Peyer's patch (tissue), 4 donors: ENCODE results near the gene TADA2B. TPM values are rescaled to one million over a fixed set of nuclear protein-coding genes. Genes with fewer than 3 reads are reported as not detected.

ENCODE experiments used
- DNase-seq, 3 donors: peaks; one replicate each; pipeline ENCODE4 v3.0.0-alpha.2; 2017 to 2019
- H3K27ac ChIP-seq, 4 donors: fragments of 200-600 bp; sonication (generic); one replicate each; pipeline ENCODE4 v1.5.1; 2016 to 2019
- H3K27me3 ChIP-seq, 2 donors: fragments of 200-600 bp; sonication (generic); one replicate each; pipeline ENCODE4 v1.5.1; 2019
- H3K36me3 ChIP-seq, 3 donors: fragments of 200-600 bp; sonication (generic); one replicate each; pipeline ENCODE4 v1.5.1; 2016 to 2019
- H3K4me1 ChIP-seq, 4 donors: fragments of 200-600 bp; sonication (generic); one replicate each; pipeline ENCODE4 v1.5.1; 2016 to 2019
- H3K4me3 ChIP-seq, 4 donors: fragments of 200-600 bp; sonication (generic); 1 replicate in 3 of 4; 2 replicates in 1 of 4; pipeline ENCODE4 v1.5.1; 2016 to 2019; ENCODE audit warnings: mild to moderate bottlenecking in 1 of 4
- H3K9me3 ChIP-seq, 4 donors: fragments of 200-600 bp; sonication (generic); one replicate each; pipeline ENCODE4 v1.5.1; 2016 to 2019; ENCODE audit warnings: mild to moderate bottlenecking in 1 of 4
- POLR2A ChIP-seq, 2 donors: fragments of 450-650 bp; IDR thresholded peaks; one replicate each; pipeline ENCODE4 v1.5.1; 2017; ENCODE audit warnings: antibody characterized with exemption in 2 of 2, mild to moderate bottlenecking in 2 of 2, moderate library complexity in 2 of 2
- total RNA-seq, 4 donors: library from RNA; depleted of rRNA; stranded (reverse); fragments of >200 nt; gene quantifications; one replicate each; pipeline ENCODE4 v1.1.0, GENCODE V29; 2016
- TF ChIP-seq, protein P1 (sequence below), 6 experiments: fragments of 450-650 bp in 4 of 6; fragments of 200-600 bp in 2 of 6; sonication (generic) in 1 of 6; IDR thresholded peaks; one replicate each; pipeline ENCODE4 v1.5.1; 2017 to 2019; ENCODE audit warnings: antibody characterized with exemption in 6 of 6, mild to moderate bottlenecking in 3 of 6, moderate library complexity in 1 of 6

TADA2B gene
- total RNA-seq, 4 donors from 2014 or later, result 23.1 to 31.4 (median 27.8) TPM

DNA sequence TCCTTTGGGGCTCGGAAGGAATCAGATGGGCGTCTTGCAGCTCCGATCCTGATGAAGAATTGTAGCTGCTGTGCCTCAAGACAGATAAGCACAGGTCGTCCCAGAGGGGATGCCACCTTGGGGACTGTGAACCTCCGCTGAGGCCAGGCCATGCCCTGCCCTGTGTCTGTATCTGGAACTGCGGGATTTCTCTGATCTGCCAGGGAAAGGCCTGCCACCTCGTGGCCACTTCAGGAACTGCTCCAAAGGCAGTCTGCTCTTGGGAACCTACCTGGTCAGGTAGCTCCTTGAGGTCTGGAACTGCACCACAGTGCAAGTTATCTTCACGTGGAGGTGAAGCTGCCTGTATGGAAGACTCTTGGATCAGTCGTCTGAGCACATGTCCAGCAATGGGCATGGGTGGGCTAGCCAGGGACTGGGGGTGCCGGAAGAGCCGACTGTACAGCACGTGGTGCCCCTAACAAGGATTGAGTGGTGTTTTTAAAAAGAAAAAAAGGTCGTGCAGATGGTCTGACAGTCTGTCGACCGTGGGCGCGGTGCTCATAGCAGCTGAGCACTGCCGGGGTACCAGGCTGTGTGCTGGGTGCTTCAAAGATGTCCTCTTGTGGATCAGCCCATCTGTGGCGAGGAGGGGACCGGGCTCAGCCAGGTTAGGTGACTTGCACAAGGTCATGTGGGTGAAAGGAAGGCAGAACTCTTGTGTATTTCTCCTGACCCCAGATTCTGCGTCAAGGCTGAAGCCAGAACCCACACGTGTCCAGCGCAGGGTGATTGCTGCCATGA, 27.7 kb downstream of the TADA2B start:
- Histone ChIP-seq H3K4me1 (peaks cover 4 to 18% (median 13%) of the 10 kb centered on the region in 4 donors), H3K9me3 (no peaks in the 10 kb centered on the region), H3K4me3 (no peak overlapping the region), H3K36me3 (no peaks in the 10 kb centered on the region), H3K27me3 (no peaks in the 10 kb centered on the region), H3K27ac (no peak overlapping the region)
- DNase-seq, result peak; percentile 85 to 94 (median 93)
- TF ChIP-seq, protein P1, sequence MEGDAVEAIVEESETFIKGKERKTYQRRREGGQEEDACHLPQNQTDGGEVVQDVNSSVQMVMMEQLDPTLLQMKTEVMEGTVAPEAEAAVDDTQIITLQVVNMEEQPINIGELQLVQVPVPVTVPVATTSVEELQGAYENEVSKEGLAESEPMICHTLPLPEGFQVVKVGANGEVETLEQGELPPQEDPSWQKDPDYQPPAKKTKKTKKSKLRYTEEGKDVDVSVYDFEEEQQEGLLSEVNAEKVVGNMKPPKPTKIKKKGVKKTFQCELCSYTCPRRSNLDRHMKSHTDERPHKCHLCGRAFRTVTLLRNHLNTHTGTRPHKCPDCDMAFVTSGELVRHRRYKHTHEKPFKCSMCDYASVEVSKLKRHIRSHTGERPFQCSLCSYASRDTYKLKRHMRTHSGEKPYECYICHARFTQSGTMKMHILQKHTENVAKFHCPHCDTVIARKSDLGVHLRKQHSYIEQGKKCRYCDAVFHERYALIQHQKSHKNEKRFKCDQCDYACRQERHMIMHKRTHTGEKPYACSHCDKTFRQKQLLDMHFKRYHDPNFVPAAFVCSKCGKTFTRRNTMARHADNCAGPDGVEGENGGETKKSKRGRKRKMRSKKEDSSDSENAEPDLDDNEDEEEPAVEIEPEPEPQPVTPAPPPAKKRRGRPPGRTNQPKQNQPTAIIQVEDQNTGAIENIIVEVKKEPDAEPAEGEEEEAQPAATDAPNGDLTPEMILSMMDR (IDR thresholded peaks at IDR 0.05), result peak; percentile 96 to 99 (median 98)
- TF ChIP-seq POLR2A (IDR thresholded peaks at IDR 0.05), result no peak

DNA sequence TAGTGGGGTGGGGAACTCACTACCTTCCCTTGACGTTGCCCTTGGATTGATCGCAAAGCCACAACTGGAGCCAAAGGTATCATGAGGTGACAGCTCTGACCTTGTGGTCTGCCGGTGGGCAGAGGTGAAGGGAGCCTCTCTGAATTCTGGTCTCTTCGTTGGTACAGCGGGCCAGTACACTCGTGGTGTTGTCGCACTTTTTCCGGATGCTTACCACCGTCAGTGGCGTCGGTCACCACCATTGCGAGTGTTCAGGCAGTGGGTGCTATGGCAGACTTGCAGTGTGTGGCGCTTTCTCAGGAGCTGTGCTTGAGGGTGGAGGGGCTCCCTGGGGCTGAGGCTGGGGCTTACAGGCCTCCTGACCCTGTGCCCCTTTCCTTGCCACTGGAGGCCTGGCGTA, 29.9 kb downstream of the TADA2B start:
- no peak overlapping the region for H3K4me3 ChIP-seq

DNA sequence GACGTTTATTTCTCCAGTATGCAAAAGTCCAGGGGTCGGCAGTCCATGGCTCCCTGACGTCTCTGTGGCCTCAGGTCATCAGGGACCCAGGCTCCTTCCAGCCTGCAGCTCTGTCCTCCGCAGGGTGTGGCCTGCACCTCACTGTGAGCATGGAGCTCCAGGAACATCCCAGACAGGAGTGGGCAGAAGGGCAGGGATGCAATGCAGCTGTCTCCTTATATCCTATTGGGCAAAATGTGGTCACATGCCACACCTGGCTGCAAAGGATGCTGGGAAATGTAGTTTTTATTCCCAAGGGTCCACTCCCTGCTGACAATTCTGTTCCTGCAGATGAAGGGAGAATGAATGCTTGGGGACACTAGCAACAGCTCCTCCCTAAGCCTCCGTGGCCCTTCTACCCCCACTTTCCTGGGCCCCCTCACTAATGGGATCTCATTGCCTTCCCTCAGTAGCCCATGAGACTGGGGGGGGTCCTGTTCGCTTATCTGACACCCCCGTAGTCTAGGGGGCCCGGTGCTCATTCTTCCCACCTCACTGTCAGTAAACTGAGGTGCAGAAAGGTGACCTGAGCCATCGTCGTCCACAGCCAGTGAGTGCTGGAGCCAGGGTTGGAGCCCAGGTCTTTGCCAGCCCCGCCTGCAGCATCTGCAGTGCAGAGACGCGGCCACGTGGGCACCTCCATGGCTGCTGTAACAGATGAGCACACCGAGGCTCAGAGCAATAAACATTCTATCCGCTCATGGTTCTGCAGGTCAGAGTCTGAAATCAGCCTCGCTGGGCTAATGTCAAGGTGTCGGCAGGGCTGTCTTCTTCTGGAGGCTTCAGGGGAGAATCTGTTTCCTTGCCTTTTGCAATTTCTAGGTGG, 30.6 kb downstream of the TADA2B start:
- peaks cover 0 to 6% (median 2%) of the 10 kb centered on the region in 4 donors for H3K4me1 ChIP-seq
- TF ChIP-seq POLR2A (IDR thresholded peaks at IDR 0.05), result no peak
- TF ChIP-seq, protein P1 (IDR thresholded peaks at IDR 0.05), result peak in 1 of 6 experiments; percentile 4
- H3K27me3 ChIP-seq, result no peaks in the 10 kb centered on the region
- no peak overlapping the region for H3K27ac ChIP-seq
- H3K4me3 ChIP-seq, result no peak overlapping the region
- no peaks in the 10 kb centered on the region for H3K9me3 ChIP-seq
- DNase-seq, result peak in 1 of 3 donors; percentile 62
- H3K36me3 ChIP-seq, result no peaks in the 10 kb centered on the region

More for the DNA sequence above, 29.9 kb downstream of the TADA2B start:
- H3K36me3 ChIP-seq, result no peaks in the 10 kb centered on the region
- no peak overlapping the region for H3K27ac ChIP-seq
- TF ChIP-seq POLR2A (IDR thresholded peaks at IDR 0.05), result no peak
- TF ChIP-seq, protein P1 (IDR thresholded peaks at IDR 0.05), result no peak
- H3K27me3 ChIP-seq, result no peaks in the 10 kb centered on the region
- no peaks in the 10 kb centered on the region for H3K9me3 ChIP-seq
- H3K4me1 ChIP-seq, result peaks cover 0 to 7% (median 3%) of the 10 kb centered on the region in 4 donors
- no peak for DNase-seq

DNA sequence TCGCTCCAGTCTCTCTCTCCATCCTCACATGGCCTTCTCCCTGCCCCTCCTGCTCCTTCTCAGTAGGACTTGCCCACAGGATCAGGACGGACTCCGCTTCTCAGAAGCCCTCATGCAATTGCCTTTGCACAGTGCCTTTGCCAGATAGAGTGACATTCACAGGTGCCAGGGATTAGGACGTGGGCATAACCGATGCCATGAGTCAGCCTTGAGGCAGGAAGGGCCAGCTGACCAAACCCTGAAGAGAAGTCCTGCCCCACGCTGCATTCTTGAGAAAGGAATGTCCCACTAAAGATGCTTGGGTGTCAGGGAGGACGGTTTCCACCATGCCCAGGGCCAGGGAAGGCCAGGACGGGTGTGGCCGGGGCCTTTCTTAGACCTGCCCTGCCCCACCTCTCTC, 31.3 kb downstream of the TADA2B start:
- peaks cover 0 to 3% (median 0%) of the 10 kb centered on the region in 4 donors for H3K4me1 ChIP-seq
- H3K4me3 ChIP-seq, result no peak overlapping the region
- H3K9me3 ChIP-seq, result no peaks in the 10 kb centered on the region
- TF ChIP-seq POLR2A (IDR thresholded peaks at IDR 0.05), result no peak
- TF ChIP-seq, protein P1 (IDR thresholded peaks at IDR 0.05), result no peak
- no peaks in the 10 kb centered on the region for H3K36me3 ChIP-seq
- DNase-seq, result no peak
- no peak overlapping the region for H3K27ac ChIP-seq
- no peaks in the 10 kb centered on the region for H3K27me3 ChIP-seq

DNA sequence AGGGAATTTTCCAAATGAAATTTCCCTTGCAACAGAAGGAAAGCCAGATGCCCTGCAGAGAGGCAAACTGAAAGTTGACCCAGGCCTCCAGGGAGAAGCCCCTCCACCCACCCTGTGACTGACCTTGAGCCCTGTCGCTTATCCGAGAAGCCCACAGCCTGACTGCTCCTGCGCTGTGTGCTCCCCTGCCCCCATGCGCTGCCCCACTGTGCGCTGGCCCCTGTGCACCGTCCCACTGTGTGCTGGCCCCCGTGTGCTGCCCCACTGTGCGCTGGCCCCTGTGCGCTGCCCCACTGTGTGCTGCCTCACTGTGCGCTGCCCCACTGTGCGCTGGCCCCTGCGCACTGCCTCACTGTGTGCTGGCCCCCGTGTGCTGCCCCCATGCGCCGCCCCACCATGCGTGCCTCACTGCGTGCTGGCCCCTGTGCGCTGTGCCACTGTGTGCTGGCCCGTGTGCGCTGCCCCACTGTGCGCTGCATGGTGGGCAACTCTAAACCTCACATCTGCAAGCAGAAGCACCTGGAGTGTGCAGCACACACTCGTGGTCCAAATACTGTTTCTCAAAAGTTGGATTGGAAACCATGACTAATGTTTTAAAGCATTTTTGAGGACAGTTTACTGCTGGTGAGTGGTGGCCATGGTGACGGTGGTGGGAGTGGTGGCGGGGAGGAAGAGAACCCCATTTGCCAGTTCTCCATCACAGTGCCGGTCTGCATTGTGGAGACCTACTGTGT, 33.0 kb downstream of the TADA2B start:
- Histone ChIP-seq H3K9me3 (no peaks in the 10 kb centered on the region), H3K27ac (no peak overlapping the region)

More for the DNA sequence above, 33.0 kb downstream of the TADA2B start:
- H3K4me1 ChIP-seq, result no peaks in the 10 kb centered on the region
- no peak for TF ChIP-seq POLR2A (IDR thresholded peaks at IDR 0.05)
- TF ChIP-seq, protein P1 (IDR thresholded peaks at IDR 0.05), result no peak
- H3K4me3 ChIP-seq, result no peak overlapping the region
- DNase-seq, result no peak
- H3K27me3 ChIP-seq, result no peaks in the 10 kb centered on the region
- no peaks in the 10 kb centered on the region for H3K36me3 ChIP-seq
